Activated CD8-positive, alpha-beta memory T cell treated with anti-CD3 and anti-CD28 coated beads, Interleukin-2, amount 10 ng/mL, durations not matched to agents 7 days and 5 days (primary cell): ENCODE results near the gene UXT. TPM values are rescaled to one million over a fixed set of nuclear protein-coding genes. Genes with fewer than 3 reads are reported as not detected.
"Not testable (repeated sequence)": the region's sequence is repeated elsewhere in the genome, so short reads cannot be mapped to it uniquely, and the experiment has no call there.

ENCODE experiments used
- ATAC-seq: fragments of 150-1000 bp; cut with Tn5 transposase; one replicate; pipeline ENCODE4 v1.10.0; 2021; ENCODE audit warnings: moderate library complexity
- CTCF ChIA-PET: fragments of 350-600 bp; sonication (Branson Sonifier 250); formaldehyde crosslinking; loops from one replicate; lab custom pipeline; 2021; ENCODE audit warnings: antibody characterized with exemption; lab: Charles Lee
- DNase-seq: peaks from one replicate; pipeline ENCODE4 v3.0.0-alpha.2; 2020
- H3K27ac Mint-ChIP-seq: one replicate; pipeline ENCODE4 v1.8.0; 2021; ENCODE audit warnings: mild to moderate bottlenecking, mixed read lengths
- H3K27me3 Mint-ChIP-seq: one replicate; pipeline ENCODE4 v1.8.0; 2021; ENCODE audit warnings: mixed read lengths
- H3K36me3 Mint-ChIP-seq: one replicate; pipeline ENCODE4 v1.8.0; 2021; ENCODE audit warnings: mild to moderate bottlenecking, mixed read lengths
- H3K4me1 Mint-ChIP-seq: one replicate; pipeline ENCODE4 v1.8.0; 2021; ENCODE audit warnings: mixed read lengths
- H3K4me3 Mint-ChIP-seq: one replicate; pipeline ENCODE4 v1.8.0; 2021; ENCODE audit warnings: mild to moderate bottlenecking, moderate library complexity, mixed read lengths
- H3K9me3 Mint-ChIP-seq: one replicate; pipeline ENCODE4 v1.8.0; 2022; ENCODE audit warnings: low read depth, mixed read lengths
- total RNA-seq, 2 experiments: library from RNA; stranded (reverse); gene quantifications; one replicate each; pipeline ENCODE4 v1.2.3, GENCODE V29; 2021

Gene UXT
- total RNA-seq, 2 experiments from 2014 or later, result 118 to 151 TPM

DNA sequence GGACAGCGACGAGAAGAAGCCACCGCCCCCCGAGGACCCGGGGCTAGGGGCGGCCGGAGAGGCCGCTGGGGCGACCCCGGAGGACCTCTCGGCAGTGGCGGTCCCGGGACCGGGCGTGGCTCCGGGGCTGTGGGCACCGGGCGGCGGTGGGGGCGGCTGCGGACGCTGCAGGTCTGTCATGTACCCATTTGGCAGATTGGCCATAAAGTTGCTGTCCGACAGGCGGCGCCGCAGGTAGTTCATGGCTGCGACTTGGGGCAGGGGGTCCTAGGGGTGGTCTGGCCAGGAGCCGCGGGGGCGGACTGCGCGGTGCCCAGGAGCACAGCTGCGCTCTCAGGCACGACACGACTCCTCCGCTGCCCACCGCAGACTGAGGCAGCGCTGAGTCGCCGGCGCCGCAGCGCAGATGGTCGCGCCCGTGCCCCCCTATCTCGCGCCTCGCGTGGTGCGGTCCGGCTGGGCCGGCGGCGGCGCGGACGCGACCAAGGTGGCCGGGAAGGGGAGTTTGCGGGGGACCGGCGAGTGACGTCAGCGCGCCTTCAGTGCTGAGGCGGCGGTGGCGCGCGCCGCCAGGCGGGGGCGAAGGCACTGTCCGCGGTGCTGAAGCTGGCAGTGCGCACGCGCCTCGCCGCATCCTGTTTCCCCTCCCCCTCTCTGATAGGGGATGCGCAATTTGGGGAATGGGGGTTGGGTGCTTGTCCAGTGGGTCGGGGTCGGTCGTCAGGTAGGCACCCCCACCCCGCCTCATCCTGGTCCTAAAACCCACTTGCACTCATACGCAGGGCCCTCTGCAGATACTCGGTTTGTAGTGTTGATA, 39.3 kb downstream of the UXT start, which contains the start of gene SYN1:
TSS of gene SYN1 (minus strand) at position 372 of the 817 bp plus-strand sequence. CDS start at position 243, 129 bp downstream.
- H3K9me3 Mint-ChIP-seq, result no peaks in the 10 kb centered on the region
- no peak within 1 kb of the TSS for H3K27ac Mint-ChIP-seq
- CTCF ChIA-PET, result interaction anchor here (1.5 kb wide), 1 partner anchor 9 kb away, joined by 4 read pairs; no protein-coding TSS in a partner anchor
- peaks cover 50% of the 10 kb centered on the region for H3K27me3 Mint-ChIP-seq
- H3K36me3 Mint-ChIP-seq, result no peaks in the 10 kb centered on the region
- peaks cover 11% of the 10 kb centered on the region for H3K4me1 Mint-ChIP-seq
- peak; percentile 83 for DNase-seq
- peak; percentile 89 for ATAC-seq
- peak within 1 kb of the TSS; percentile 47 for H3K4me3 Mint-ChIP-seq

DNA sequence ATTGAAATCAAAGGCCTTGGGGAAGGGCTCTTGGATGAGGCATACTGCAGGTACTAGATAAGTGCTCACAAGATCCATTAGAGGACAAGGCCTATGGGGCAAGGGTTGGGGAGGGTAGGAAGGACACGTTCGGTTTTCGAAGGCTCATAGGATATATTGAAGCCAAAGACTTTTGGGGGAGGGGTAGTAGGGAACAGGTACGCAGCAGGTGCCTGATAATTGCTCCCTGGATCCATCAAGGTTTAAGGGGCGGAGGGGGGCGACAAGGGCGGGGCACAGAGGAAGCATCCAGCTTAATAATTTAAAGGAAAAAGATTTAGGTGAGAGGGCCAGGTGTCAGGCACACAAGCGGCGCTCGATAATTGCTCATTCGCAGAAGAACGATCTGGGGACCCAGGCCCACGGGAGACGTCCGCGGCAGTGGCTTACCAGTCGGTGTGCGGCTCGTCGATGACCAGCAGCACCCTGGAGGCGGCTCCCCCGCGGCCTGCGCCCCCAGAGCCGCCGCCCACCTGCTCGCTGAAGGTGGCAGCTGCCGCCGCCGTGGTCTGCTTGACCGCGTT, 40.0 kb downstream of the UXT start:
- H3K36me3 Mint-ChIP-seq, result no peaks in the 10 kb centered on the region
- H3K4me3 Mint-ChIP-seq, result peak overlapping the region; percentile 43
- no peak for ATAC-seq
- CTCF ChIA-PET, result interaction anchor here (1.5 kb wide), 1 partner anchor 10 kb away, joined by 4 read pairs; no protein-coding TSS in a partner anchor
- H3K4me1 Mint-ChIP-seq, result peaks cover 9% of the 10 kb centered on the region
- peaks cover 47% of the 10 kb centered on the region for H3K27me3 Mint-ChIP-seq
- H3K27ac Mint-ChIP-seq, result no peak overlapping the region
- no peaks in the 10 kb centered on the region for H3K9me3 Mint-ChIP-seq
- no peak for DNase-seq

DNA sequence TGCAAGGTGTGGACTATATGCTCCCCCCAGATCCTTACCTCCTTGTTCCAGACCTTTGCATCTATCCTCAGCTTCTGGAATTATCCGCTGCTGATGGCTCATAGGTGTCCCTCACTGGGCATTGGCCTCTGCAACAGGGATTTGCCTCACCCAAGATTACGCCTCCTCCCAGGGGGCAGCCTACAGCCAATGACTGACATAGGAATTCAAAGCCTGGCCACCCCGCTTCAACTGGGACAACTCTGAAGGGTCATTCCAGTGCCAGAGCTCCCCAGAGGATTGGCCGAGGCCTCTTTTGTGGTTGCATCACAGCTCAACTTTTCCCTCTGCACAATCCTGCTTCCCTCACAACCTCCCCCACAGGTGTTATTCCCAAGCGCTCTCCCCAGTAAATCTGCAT, 44.4 kb downstream of the UXT start:
- CTCF ChIA-PET, result no interaction called here
- ATAC-seq, result no peak
- DNase-seq, result no peak
- peaks cover 17% of the 10 kb centered on the region for H3K27me3 Mint-ChIP-seq
- H3K4me1 Mint-ChIP-seq, result peaks cover 3% of the 10 kb centered on the region
- H3K36me3 Mint-ChIP-seq, result no peaks in the 10 kb centered on the region
- H3K4me3 Mint-ChIP-seq, result no peak overlapping the region
- H3K27ac Mint-ChIP-seq, result no peak overlapping the region
- H3K9me3 Mint-ChIP-seq, result no peaks in the 10 kb centered on the region

DNA sequence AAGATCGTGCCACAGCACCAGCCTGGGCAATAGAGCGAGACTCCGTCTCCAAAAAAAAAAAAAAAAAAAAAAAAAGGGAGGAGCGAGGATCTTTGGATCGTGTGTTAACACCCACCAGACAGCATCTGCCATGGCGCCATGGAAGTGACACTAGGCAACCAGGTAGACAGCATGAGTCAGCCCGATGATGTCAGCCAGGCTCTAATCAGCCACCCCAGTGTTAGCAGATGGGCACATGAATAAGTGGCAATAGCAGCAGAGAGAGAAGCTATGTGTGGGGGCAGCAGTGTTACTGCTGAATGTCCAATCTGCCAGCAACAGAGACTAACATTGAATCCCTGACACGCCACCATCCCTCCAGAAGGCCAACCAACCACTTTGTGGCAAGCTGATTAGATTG, 45.9 kb downstream of the UXT start:
- Mint-ChIP-seq H3K27ac (no peak overlapping the region), H3K4me1 (no peaks in the 10 kb centered on the region), H3K4me3 (no peak overlapping the region), H3K27me3 (peaks cover 8% of the 10 kb centered on the region), H3K36me3 (no peaks in the 10 kb centered on the region), H3K9me3 (no peaks in the 10 kb centered on the region)
- no peak for DNase-seq
- ATAC-seq, result no peak
- CTCF ChIA-PET, result no interaction called here

DNA sequence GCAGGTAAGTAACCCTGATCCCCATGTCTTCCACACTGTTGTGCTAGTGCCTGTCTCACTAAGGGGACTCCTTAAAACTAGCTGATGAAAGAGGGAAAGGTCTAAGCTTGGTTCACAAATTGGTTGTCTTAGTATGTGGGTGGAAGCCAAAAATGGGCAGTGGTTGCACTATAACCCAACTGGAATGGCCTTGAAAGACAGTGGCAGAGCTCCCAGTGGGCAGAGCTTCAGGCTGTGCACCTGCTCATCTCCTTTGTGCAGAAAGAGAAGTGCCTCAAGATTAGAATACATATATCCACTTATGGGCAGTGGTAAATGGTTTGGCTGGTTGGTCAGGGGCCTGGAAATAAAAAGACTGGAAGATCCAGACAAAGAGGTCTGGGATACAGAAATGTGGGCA, 46.6 kb downstream of the UXT start:
- Mint-ChIP-seq H3K4me1 (no peaks in the 10 kb centered on the region), H3K9me3 (no peaks in the 10 kb centered on the region), H3K27ac (no peak overlapping the region), H3K27me3 (peaks cover 1% of the 10 kb centered on the region), H3K36me3 (no peaks in the 10 kb centered on the region), H3K4me3 (no peak overlapping the region)
- DNase-seq (no peak), ATAC-seq (no peak)
- CTCF ChIA-PET, result no interaction called here

DNA sequence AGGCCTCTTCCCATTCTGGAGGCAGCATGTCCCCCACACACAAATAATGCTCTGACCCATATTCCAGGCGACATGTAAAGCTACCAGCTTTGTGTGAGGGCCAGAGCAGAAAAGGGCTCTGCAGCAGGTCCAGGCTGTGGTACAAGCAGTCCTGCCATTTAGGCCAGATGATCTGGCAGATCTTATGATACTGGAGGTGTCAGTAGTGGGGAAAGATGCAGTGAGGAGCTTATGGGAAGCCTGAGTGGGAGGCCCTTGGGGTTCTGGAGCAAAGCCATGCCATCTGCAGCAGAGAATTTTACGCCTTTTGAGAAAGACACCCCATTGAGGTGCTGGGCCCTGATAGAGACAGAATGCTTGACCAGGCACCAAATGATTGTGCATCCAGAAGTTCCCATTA, 47.1 kb downstream of the UXT start:
- ATAC-seq (no peak), DNase-seq (no peak)
- Mint-ChIP-seq H3K4me3 (no peak overlapping the region), H3K36me3 (no peaks in the 10 kb centered on the region), H3K27ac (no peak overlapping the region), H3K27me3 (no peaks in the 10 kb centered on the region), H3K4me1 (no peaks in the 10 kb centered on the region), H3K9me3 (no peaks in the 10 kb centered on the region)
- CTCF ChIA-PET, result no interaction called here

DNA sequence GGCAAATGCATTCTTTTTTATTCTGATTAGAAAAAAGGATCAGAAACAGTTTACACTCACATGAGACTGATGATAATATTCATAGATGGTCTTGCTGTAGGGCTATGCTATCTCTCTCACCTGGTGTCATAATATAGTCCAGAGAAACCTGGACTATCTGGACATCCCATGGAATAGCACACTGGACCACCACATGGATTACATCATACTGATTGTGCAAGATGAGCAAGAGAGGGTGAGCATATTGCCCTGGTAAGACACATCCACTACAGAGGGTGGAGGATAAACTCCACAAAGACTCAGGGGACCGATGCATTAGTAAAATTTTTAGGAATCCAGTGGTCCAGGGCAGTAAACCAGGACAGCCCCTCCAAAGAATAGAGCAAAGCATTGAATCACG, 47.5 kb downstream of the UXT start:
- Mint-ChIP-seq H3K9me3 (no peaks in the 10 kb centered on the region), H3K27me3 (no peaks in the 10 kb centered on the region), H3K36me3 (no peaks in the 10 kb centered on the region), H3K4me3 (no peak overlapping the region), H3K4me1 (no peaks in the 10 kb centered on the region), H3K27ac (no peak overlapping the region)
- ATAC-seq (no peak), DNase-seq (no peak)
- CTCF ChIA-PET, result no interaction called here

DNA sequence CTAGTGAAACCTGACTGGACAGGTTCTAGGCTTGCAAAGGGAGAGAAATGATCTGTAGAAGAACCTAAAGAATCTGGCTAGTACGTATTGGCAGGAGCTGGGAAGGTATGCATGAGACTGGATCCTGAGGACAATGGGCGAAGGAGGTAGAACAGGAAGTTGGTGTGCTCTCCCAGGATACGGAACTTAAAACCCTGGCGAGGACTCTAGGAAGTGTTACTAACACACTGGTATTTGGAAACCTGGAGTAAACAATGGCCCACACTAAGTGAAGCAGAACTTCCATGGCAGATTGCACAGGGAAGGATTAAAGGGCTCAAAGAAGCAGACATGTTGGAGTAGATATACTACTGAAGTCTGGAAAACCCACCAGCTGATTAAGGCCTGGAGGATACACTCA, 48.5 kb downstream of the UXT start:
- H3K36me3 Mint-ChIP-seq, result no peaks in the 10 kb centered on the region
- H3K4me3 Mint-ChIP-seq, result no peak overlapping the region
- H3K9me3 Mint-ChIP-seq, result no peaks in the 10 kb centered on the region
- H3K4me1 Mint-ChIP-seq, result no peaks in the 10 kb centered on the region
- no peak overlapping the region for H3K27ac Mint-ChIP-seq
- DNase-seq, result no peak
- no peak for ATAC-seq
- CTCF ChIA-PET, result no interaction called here
- no peaks in the 10 kb centered on the region for H3K27me3 Mint-ChIP-seq

DNA sequence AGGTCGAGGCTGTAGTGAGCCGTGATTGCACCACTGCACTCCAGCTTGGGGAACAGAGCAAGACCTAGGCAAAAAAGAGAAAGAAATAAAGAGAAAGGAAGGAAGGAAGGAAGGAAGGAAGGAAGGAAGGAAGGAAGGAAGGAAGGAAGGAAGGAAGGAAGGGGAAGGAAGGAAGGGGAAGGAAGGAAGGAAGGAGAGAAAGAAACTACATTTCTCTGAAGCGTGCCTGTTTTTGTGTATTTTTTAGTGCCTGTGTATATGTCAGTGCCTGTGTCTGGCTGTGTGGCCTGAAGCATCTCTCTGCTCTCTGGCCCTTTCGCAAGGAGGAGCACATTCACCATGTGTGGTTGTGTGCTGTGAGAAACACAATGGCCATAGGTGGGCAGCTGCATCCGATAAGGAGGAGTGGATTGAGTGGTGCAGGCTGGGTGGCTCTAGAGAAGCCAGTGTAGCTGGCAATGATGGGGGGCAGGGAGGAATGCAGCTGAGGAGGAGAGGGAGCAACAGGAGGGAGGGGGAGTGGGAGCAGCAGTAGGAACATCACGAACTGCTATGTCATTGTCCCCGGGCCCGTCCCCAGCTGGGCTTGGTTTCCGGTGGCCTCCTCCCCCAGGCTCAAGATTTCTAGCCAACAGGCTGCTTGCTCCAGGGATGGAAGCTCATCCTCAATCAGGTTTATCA, 50.7 kb downstream of the UXT start:
- CTCF ChIA-PET, result interaction anchor here (0.6 kb wide), 1 partner anchor 37 kb away, joined by 3 read pairs; no protein-coding TSS in a partner anchor
- H3K4me3 Mint-ChIP-seq, result no peak overlapping the region
- H3K27me3 Mint-ChIP-seq, result no peaks in the 10 kb centered on the region
- no peaks in the 10 kb centered on the region for H3K4me1 Mint-ChIP-seq
- no peaks in the 10 kb centered on the region for H3K36me3 Mint-ChIP-seq
- H3K27ac Mint-ChIP-seq, result no peak overlapping the region
- no peak for DNase-seq
- ATAC-seq, result no peak
- no peaks in the 10 kb centered on the region for H3K9me3 Mint-ChIP-seq

DNA sequence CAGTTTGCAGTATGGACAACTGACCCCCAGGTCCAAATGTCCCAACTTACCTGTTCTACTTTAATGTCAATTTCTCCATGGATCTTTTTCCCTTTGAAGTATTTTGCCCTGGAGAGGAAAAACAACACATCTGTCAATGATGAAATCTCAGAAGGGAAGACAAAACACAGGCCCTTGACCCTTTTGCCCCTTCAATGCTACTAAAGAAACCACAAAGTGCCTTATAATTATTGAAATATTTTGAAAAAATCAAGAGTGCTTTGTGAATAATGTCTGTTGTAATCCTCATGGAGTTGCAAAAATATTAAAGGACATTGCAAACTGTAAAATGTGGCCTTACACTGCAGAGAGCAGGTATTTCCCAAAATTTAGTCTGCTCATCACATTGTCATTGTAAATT, 51.9 kb downstream of the UXT start:
- Mint-ChIP-seq H3K27ac (no peak overlapping the region), H3K36me3 (no peaks in the 10 kb centered on the region), H3K4me1 (no peaks in the 10 kb centered on the region), H3K9me3 (no peaks in the 10 kb centered on the region), H3K27me3 (no peaks in the 10 kb centered on the region), H3K4me3 (no peak overlapping the region)
- DNase-seq (no peak), ATAC-seq (no peak)
- CTCF ChIA-PET, result no interaction called here

DNA sequence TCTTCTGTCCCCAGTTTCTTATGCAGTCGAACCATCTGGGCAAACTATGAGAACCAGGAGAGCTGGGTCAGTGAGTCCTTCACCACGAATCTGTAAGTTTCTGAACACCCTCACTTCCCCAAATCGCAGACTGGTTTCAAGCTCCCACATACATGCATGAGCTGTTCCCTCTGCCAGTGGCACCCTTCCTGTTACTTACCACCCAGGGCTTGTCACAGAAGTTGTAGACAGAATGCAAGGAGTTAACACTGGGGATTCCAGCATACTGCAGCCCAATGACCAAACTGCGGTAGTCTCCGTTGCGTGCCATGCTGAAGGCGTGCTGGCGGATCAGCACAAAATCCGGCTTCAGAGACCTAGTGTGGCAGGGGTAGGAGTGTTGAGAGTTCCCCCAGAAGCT, 54.0 kb downstream of the UXT start:
- no peak overlapping the region for H3K4me3 Mint-ChIP-seq
- no peak overlapping the region for H3K27ac Mint-ChIP-seq
- no peaks in the 10 kb centered on the region for H3K4me1 Mint-ChIP-seq
- DNase-seq (no peak), ATAC-seq (no peak)
- no peaks in the 10 kb centered on the region for H3K9me3 Mint-ChIP-seq
- H3K36me3 Mint-ChIP-seq, result no peaks in the 10 kb centered on the region
- CTCF ChIA-PET, result no interaction called here
- peaks cover 5% of the 10 kb centered on the region for H3K27me3 Mint-ChIP-seq

DNA sequence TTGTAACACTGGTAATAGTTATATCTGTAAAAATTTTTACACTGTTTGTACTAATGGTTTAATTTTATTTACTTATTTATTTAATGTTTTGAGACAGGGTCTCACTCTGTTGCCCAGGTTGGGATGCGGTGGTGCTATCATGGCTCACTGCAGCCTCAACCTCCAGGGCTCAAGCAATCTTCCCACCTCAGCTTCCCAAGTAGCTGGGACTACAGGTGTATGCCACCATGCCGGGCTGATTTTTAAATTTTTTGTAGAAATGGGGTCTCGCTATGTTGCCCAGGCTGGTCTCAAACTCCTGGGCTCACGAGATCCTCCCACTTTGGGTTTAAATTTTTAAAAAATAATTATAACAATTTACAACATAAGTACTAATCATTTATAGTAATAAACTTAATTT, 55.9 kb downstream of the UXT start:
- H3K27me3 Mint-ChIP-seq, H3K27ac Mint-ChIP-seq, H3K36me3 Mint-ChIP-seq, ATAC-seq, H3K4me3 Mint-ChIP-seq, CTCF ChIA-PET, H3K4me1 Mint-ChIP-seq, DNase-seq, H3K9me3 Mint-ChIP-seq: not testable (repeated sequence)
